Aortic smooth muscle cell (primary cell): ENCODE results near the gene ACOT7. TPM values are rescaled to one million over a fixed set of nuclear protein-coding genes. Genes with fewer than 3 reads are reported as not detected.

Experiments used
- total RNA-seq: library from RNA; depleted of rRNA; stranded (reverse); fragments of >200 nt; gene quantifications from 2 replicates; pipeline ENCODE4 v1.2.3, GENCODE V29; 2014

The ACOT7 gene, protein sequence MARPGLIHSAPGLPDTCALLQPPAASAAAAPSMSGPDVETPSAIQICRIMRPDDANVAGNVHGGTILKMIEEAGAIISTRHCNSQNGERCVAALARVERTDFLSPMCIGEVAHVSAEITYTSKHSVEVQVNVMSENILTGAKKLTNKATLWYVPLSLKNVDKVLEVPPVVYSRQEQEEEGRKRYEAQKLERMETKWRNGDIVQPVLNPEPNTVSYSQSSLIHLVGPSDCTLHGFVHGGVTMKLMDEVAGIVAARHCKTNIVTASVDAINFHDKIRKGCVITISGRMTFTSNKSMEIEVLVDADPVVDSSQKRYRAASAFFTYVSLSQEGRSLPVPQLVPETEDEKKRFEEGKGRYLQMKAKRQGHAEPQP
- total RNA-seq = 82.0 and 83.9 TPM in 2 replicates

DNA sequence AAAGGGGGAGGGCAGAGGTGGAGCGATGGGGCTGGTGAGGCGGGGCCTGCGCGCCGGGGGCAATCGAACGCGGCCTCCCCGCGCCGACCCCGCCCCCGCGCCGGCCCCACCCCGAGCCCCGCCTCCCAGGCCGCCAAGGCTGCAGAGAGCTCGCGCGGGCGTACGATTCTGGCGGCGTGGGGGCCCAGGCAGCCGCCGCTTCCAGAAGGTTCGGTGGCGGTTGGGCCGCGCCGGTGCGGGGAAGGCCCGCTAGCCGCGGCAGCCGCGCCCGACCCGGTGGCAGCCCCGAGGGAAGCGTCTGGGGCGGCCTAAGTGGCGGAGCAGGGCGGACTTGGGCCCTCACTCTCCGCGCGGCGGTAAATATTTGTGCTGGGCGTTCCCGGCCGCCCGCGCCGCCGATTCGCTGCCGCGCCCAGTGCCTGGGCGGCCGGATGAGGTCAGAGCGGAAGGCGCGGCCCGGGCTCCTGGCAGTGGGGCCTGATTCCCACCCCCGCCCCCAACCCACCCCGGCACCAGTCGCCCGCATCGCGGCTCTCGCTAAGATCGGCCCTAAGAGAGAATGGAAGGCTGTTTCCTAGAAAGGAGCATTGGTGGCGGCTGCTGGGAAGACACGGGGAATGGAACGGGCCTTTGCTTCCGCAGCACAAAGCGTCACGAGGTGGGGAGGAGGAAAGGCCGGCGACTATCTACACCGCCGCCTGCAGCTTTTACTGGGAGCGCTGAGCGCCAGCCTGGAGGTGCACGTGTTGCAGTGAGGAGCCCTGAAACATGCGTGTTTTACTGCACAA lies at the start of gene ACOT7:
ACOT7 (minus strand) TSS at position 368 of the 788 bp plus-strand sequence. CDS start 368 bp downstream, outside the sequence.

DNA sequence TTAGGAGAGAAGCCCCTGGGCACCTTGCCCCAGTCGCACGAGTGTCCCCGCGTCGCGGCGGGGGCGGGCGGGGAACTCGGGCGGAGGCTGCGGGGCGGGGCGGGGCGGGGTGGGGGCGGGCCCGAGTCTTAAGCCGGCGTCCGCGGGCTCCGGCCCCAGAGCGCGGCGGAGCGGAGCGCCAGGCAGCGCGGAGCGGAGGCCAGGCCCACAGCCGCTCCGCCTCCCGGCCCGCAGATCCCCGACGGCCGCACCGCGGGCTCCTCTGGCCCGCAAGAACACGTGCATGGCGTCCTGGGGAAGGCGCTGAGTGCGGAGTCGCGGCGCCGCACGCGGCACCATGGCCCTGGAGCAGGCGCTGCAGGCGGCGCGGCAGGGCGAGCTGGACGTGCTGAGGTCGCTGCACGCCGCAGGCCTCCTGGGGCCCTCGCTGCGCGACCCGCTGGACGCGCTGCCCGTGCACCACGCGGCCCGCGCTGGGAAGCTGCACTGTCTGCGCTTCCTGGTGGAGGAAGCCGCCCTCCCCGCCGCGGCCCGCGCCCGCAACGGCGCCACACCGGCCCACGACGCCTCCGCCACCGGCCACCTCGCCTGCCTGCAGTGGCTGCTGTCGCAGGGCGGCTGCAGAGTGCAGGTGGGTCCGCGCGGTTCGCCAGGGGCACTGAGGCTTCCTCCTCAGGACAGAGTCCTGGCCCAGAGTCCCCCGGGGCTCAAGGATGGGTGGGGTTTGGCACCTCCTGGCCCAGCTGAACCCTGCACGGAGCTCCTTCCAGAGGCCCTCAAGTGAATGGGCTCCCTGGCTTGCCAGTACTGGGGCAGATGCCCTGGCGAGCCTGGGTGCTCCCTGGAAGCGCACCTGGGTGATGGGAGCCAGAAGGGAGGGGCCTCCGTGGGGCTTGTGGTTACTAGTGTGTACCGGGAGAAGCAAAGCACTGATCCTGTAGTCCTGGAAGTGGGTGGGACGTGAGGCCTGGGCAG lies 31.3 kb upstream of the ACOT7 start, which contains the start of gene ESPN:
ESPN (plus strand) TSS at position 158 of the 975 bp plus-strand sequence; CDS start at position 338, 180 bp downstream.

DNA sequence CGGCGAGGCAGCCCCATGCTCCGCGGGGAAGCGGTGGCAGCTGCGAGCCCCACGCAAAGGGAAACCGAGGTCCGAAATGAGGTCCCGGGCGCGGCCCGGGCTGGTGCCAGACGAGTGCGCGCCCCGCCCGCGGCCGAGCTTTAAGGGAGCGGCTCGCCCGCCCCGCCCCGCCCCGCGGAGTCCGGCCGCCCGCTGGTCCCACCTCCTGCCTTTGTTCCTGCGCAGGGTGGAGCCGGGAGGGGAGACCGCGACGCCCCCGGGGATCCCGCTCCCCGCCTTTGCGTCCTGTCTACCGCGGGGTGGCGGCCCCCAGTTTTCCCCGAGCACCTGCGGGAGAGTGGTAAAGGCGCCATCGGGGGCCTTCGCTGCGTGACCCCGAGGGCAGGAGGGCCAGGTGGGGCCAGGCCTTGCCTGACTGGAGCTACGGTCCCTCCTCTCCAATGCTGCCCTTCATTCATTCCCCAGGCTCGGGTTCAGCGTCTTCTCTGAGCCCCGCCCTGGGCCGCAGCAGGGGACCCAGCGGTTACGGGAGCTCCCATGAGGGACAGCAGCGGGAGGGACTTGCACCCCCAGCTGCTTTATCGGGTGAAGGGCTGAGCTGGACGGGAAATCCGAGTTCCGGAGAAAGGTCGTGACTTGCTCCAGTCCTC lies 26.4 kb upstream of the ACOT7 start, which contains the start of gene HES2:
HES2 (minus strand) TSS at position 116 of the 650 bp plus-strand sequence; CDS start at position 17, 99 bp downstream.

DNA sequence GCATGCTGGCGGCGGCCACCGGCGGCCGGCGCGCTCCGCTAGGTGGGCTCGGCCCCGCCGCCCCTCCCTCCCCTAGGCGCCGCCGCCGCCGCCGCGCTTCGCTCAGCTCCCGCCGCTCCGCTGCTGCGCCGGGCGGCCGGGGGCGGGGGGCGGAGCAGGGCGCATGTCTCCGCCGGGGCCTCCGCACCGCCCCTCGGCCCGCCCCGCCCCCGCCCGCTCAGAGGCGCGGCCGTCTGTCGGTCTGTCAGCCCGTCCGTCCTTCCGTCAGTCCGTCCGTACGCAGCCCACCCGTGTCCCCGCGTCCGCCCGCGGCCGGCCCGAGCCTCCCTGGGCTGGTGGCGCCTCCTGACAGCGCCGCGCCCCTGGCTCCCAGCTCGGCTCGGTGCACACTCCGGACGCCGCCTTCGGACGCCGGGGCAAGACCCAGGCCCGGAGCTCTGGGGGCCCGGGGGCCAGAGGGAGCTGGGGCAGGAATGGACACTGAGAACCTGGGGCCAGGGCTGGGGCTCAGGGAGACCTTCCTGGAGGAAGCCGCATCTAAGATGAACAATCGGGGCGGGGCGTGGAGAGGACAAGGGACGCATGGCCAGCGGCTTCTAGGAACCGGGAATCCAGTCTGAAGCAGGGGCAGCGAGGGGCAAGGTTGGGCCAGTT lies 132.5 kb downstream of the ACOT7 start, which contains the start of gene GPR153:
GPR153 (minus strand) TSS at position 138 of the 654 bp plus-strand sequence. CDS start 6,193 bp downstream, outside the sequence.

DNA sequence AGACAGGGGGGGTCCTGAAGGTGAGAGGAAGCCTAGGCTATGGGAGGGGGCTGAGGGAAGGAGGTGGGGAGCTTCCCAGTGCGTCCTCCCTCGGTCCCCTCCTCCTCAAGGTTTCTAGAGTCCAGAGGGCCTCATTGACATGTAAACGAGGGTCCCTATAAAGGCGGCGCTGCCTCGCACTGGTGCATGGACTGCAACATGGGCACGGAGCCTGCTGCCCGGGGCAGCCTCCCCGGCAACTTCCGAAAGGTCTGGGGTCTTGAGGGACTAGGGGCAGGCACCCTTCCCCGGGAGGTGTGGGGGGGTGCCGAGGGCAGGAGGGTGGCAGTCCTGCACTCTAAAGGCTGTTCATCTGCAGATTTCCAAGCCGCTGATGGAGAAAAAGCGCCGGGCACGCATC lies 149.6 kb downstream of the ACOT7 start, which contains the start of gene HES3:
HES3 (plus strand) TSS at position 187 of the 400 bp plus-strand sequence; CDS start at position 374, 187 bp downstream.

Other genes starting within 250 kb of the ACOT7 start
- 0.13 TPM in 1 of 2 replicates, not detected in the other for gene CHD5, start 213.4 kb downstream of the ACOT7 start, total RNA-seq
- gene RPL22, start 194.2 kb downstream of the ACOT7 start, total RNA-seq = 184 and 209 TPM in 2 replicates
- 5.3 and 6.8 TPM in 2 replicates for gene RNF207, start 187.6 kb downstream of the ACOT7 start, total RNA-seq
- gene ICMT, start 157.8 kb downstream of the ACOT7 start, total RNA-seq = 103 and 132 TPM in 2 replicates
- gene HES3, start 149.6 kb downstream of the ACOT7 start, total RNA-seq = not detected in 2 replicates
- gene GPR153, start 132.7 kb downstream of the ACOT7 start, total RNA-seq = 7.9 and 11.4 TPM in 2 replicates
- gene HES2, start 26.2 kb upstream of the ACOT7 start, total RNA-seq = 0.75 and 0.92 TPM in 2 replicates
- not detected in 2 replicates for gene ESPN, start 31.0 kb upstream of the ACOT7 start, total RNA-seq
- 5.4 and 7.5 TPM in 2 replicates for gene TNFRSF25, start 72.4 kb upstream of the ACOT7 start, total RNA-seq
- 18.2 and 28.7 TPM in 2 replicates for gene PLEKHG5, start 97.9 kb upstream of the ACOT7 start, total RNA-seq
- 15.3 and 17.0 TPM in 2 replicates for gene NOL9, start 160.7 kb upstream of the ACOT7 start, total RNA-seq
- 0.40 and 0.44 TPM in 2 replicates for gene TAS1R1, start 161.5 kb upstream of the ACOT7 start, total RNA-seq
- 16.2 and 16.4 TPM in 2 replicates for gene ZBTB48, start 186.2 kb upstream of the ACOT7 start, total RNA-seq
- 33.8 and 39.5 TPM in 2 replicates for gene KLHL21, start 209.1 kb upstream of the ACOT7 start, total RNA-seq
- 12.9 and 13.3 TPM in 2 replicates for gene PHF13, start 220.0 kb upstream of the ACOT7 start, total RNA-seq
- 17.4 and 18.4 TPM in 2 replicates for gene THAP3, start 231.1 kb upstream of the ACOT7 start, total RNA-seq